Loucy (cell line): ENCODE data around the gene ZCCHC3.

Experiments
- H2AFZ ChIP-seq: fragments of 200-600 bp; sonication (generic); 2 replicates; pipeline ENCODE4 v1.6.0; 2016; ENCODE audit warnings: antibody characterized with exemption, mild to moderate bottlenecking, low read length, moderate library complexity
- H3F3A ChIP-seq: fragments of 200-600 bp; 2 replicates; pipeline ENCODE4 v1.6.0; 2016; ENCODE audit warnings: antibody characterized with exemption, low read depth, mild to moderate bottlenecking
- H3K27me3 ChIP-seq: fragments of 200-600 bp; sonication (generic); 2 replicates; pipeline ENCODE4 v1.6.1; 2014; ENCODE audit warnings: low read length, mild to moderate bottlenecking; ENCODE audit not compliant: insufficient read depth, poor library complexity, severe bottlenecking
- H3K36me3 ChIP-seq: fragments of 200-600 bp; sonication (generic); 2 replicates; pipeline ENCODE4 v1.6.1; 2016; ENCODE audit warnings: low read length; ENCODE audit not compliant: insufficient read depth
- H3K4me1 ChIP-seq: fragments of 200-600 bp; sonication (generic); 2 replicates; pipeline ENCODE4 v1.5.1; 2014; ENCODE audit warnings: low read length, mild to moderate bottlenecking; ENCODE audit not compliant: insufficient read depth, poor library complexity, severe bottlenecking
- H3K4me2 ChIP-seq: fragments of 200-600 bp; sonication (generic); 2 replicates; pipeline ENCODE4 v1.6.0; 2014; ENCODE audit warnings: antibody characterized with exemption, low read length, low read depth, mild to moderate bottlenecking; ENCODE audit not compliant: poor library complexity, severe bottlenecking
- H3K4me3 ChIP-seq: fragments of 200-600 bp; sonication (generic); 2 replicates; pipeline ENCODE4 v1.5.1; 2014; ENCODE audit warnings: low read length, mild to moderate bottlenecking, mixed read lengths; ENCODE audit not compliant: poor library complexity, severe bottlenecking
- H3K79me2 ChIP-seq: fragments of 200-600 bp; sonication (generic); 2 replicates; pipeline ENCODE4 v1.6.1; 2014; ENCODE audit warnings: low read length; ENCODE audit not compliant: insufficient read depth
- H3K9ac ChIP-seq: fragments of 200-600 bp; sonication (generic); 2 replicates; pipeline ENCODE4 v1.6.0; 2014; ENCODE audit warnings: mild to moderate bottlenecking, low read depth, low read length, moderate library complexity; ENCODE audit not compliant: poor library complexity, severe bottlenecking
- H3K9me2 ChIP-seq: fragments of 200-600 bp; sonication (generic); replicated peaks from 2 replicates; pipeline ENCODE4 v1.6.1; 2016; ENCODE audit warnings: low read depth, low read length, mixed read lengths
- H3K9me3 ChIP-seq: fragments of 200-600 bp; sonication (generic); 2 replicates; pipeline ENCODE4 v1.6.1; 2014; ENCODE audit warnings: mild to moderate bottlenecking, antibody characterized with exemption, low read length, low read depth; ENCODE audit not compliant: insufficient read depth
- H4K20me1 ChIP-seq: fragments of 200-600 bp; sonication (generic); 2 replicates; pipeline ENCODE4 v1.6.0; 2014; ENCODE audit warnings: antibody characterized with exemption, low read length, mild to moderate bottlenecking; ENCODE audit not compliant: insufficient read depth, poor library complexity, severe bottlenecking
- CTCF ChIP-seq: fragments of 200-600 bp; sonication (generic); conservative IDR thresholded peaks from 2 replicates; pipeline ENCODE4 v1.5.1; 2014; ENCODE audit warnings: mild to moderate bottlenecking, antibody characterized with exemption, low read length
- EZH2phosphoT487 ChIP-seq: fragments of 200-600 bp; IDR thresholded peaks from 2 replicates; pipeline ENCODE4 v1.6.1; 2018; ENCODE audit warnings: antibody characterized with exemption, mild to moderate bottlenecking, moderate library complexity, borderline replicate concordance

Gene ZCCHC3

GRCh38 chr20:295804-296203 lies 1.6 kb upstream of the ZCCHC3 start:
- H3K9ac ChIP-seq: no peak overlapping the region
- no peaks in the 10 kb centered on the region for H3K36me3 ChIP-seq
- peaks cover 41% of the 10 kb centered on the region for H3K79me2 ChIP-seq
- peak overlapping the region; percentile 7 for H3K4me2 ChIP-seq
- H3K4me1 ChIP-seq: peaks cover 40% of the 10 kb centered on the region
- TF ChIP-seq EZH2phosphoT487: no peak
- no peak for TF ChIP-seq CTCF
- H3K9me3 ChIP-seq: no peaks in the 10 kb centered on the region
- H3K27me3 ChIP-seq: no peaks in the 10 kb centered on the region
- no peaks in the 10 kb centered on the region; the same call in 1 of the 2 replicates for H3F3A ChIP-seq
- no peaks in the 10 kb centered on the region for H3K9me2 ChIP-seq
- peaks cover 22% of the 10 kb centered on the region for H4K20me1 ChIP-seq
- H2AFZ ChIP-seq: no peak overlapping the region
- no peak overlapping the region for H3K4me3 ChIP-seq

- H3K27me3 ChIP-seq: no peaks in the 10 kb centered on the region
- no peaks in the 10 kb centered on the region for H3K9me3 ChIP-seq
- H3K79me2 ChIP-seq: peaks cover 49% of the 10 kb centered on the region
- H3F3A ChIP-seq: no peaks in the 10 kb centered on the region; the same call in 1 of the 2 replicates
- peak overlapping the region; percentile 88 for H3K4me2 ChIP-seq
- H2AFZ ChIP-seq: peak overlapping the region; percentile 50; the same call in 1 of the 2 replicates
- no peaks in the 10 kb centered on the region for H3K9me2 ChIP-seq
- H3K4me3 ChIP-seq: peak overlapping the region; percentile 85
- TF ChIP-seq EZH2phosphoT487 (no peak), CTCF (no peak)
- H4K20me1 ChIP-seq: peaks cover 27% of the 10 kb centered on the region
- peaks cover 41% of the 10 kb centered on the region for H3K4me1 ChIP-seq
- peak overlapping the region; percentile 93 for H3K9ac ChIP-seq
- H3K36me3 ChIP-seq: no peaks in the 10 kb centered on the region
Measured at GRCh38 chr20:297925-298775, 780 bp downstream of the ZCCHC3 start.

- Histone ChIP-seq H2AFZ (no peak overlapping the region), H3K9me2 (no peaks in the 10 kb centered on the region), H3K4me2 (peak overlapping the region; percentile 88), H3K79me2 (peaks cover 49% of the 10 kb centered on the region), H3K9ac (peak overlapping the region; percentile 93), H3F3A (no peaks in the 10 kb centered on the region; the same call in 1 of the 2 replicates), H3K9me3 (no peaks in the 10 kb centered on the region), H3K36me3 (no peaks in the 10 kb centered on the region), H4K20me1 (peaks cover 27% of the 10 kb centered on the region), H3K27me3 (no peaks in the 10 kb centered on the region), H3K4me1 (peaks cover 41% of the 10 kb centered on the region), H3K4me3 (peak overlapping the region; percentile 85)
- no peak for TF ChIP-seq EZH2phosphoT487
- TF ChIP-seq CTCF: no peak
Measured at GRCh38 chr20:298776-299391, 1.5 kb downstream of the ZCCHC3 start.
